Measurements from ENCODE around the gene ITIH3.
A peak's percentile ranks its signal among the peaks of the same experiment; 100 is the strongest.

ITIH3 gene

DNA sequence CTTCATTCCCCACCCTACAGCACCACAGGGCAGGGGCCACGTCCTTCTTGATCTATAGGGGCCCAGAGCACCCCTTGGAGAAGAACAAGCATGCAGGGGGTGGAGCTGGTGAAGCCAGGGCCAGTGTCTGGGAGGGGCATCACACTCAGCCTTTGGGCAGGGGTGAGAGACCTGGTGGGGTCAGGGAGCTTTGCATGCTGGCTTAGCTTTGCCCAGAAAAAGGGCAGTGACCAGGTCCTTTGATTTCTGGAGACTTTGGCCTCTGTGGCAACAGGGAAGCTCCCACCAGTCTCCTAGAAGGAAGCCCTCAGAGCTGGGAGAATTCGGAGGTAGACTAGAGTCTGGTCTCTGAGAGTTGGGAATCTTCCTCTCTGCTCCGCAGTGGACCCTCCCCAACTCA, 34.9 kb downstream of the ITIH3 start:
- no peak for DNase-seq (ENCODE audit: low spot score)

DNA sequence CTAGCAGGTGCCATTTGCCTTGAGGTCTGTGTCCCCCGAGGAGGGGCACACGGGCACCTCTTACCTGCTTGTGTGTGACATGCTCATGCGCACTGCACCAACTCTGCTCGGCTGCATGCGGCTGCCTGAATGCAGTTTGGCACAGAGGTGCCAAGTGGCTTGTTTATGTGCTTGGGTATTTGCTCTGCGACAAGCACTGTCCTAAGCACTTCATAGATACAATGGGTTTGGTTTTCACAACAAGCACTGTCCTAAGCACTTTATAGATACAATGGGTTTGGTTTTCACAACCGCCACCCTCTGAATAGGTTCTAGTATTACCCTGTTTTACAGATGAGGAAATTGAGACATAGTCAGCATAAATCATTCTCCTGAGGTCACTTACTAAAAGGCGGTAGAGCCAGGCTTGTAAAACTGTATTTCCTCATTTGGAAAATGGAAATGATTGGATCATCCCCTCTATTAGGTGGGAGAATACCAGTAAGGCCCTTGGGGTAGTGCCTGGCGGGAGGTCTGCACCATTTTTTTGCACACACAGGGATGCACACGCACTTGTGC, 35.4 kb downstream of the ITIH3 start:
- no peak for DNase-seq (ENCODE audit: low spot score)

DNA sequence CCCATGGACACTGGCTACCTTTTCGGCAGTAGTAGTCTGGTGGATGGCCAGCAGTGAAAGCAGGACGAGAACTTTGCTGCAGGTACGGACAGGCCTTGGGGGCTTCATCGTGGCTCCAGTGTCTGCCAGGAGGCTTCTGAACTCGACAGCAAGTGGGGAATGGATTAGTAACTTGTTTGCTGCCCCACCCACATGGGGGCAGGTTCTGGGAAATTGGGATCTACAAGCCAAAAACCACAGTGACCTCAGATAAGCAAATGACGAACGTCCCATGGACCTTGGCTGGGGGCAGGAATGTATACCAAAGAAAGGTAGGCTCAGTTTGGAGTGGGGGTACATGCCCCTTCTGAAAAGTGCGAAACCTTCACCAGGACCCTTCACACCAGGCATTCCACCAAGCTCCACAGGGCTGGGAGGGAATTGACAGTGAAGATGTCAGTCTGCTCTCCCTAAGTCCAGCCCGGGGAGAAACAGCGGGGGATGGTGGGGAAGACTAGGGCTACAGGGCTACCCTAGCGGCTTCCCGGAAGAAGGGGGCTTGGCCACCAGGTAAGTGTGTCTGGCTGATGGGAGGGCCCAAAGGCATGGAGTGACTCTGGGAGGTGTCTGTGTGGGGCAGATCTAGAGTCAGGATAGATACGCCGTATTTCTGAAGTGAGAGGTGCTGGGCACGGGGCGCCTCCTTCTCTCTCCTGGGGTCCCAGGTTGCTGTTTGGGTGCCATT, 36.1 kb downstream of the ITIH3 start, which contains the start of gene ITIH4:
TSS of gene ITIH4 (minus strand) at position 138 of the 724 bp plus-strand sequence. CDS start at position 108, 30 bp downstream.
- DNase-seq (ENCODE audit: low spot score): no peak

DNA sequence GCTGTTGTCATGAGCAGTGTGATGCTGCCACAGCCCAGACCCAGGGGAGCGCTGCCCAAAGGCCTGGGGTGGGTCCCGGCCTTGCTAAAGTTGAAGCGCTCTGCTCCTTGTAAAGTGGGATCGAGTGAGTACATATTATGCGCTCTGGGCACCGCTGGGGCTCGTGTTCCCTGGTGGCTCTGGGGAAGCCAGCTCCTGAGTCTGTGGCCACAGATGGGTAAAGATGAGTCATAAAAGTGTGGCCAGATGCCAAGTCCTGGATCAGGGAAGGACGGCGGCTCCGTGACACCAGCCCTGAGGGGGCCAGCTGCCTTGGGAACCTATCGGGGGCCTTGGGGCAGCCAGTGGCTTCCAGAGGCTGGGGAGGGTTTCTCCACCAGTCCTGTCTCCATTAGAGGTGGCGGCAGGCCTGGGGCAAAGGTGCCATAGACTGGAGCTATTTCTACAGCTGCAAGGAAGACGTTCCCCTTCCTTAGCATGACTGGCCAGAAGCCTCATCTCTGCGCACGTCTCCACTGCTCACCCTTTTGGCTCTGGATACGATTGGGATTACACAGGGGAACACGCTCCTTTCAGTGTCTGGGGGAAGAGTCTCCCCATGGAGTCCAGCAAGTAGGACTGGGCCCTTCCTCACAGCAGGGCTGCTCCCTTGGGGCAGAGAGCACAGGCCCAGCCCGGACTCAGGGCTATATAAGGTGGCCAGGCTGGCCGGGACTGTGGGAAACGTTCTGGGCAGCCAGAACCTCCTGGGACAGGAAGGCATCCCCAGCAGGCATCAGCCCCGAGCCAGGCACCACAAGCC, 37.1 kb downstream of the ITIH3 start:
- DNase-seq (ENCODE audit: low spot score): no peak

DNA sequence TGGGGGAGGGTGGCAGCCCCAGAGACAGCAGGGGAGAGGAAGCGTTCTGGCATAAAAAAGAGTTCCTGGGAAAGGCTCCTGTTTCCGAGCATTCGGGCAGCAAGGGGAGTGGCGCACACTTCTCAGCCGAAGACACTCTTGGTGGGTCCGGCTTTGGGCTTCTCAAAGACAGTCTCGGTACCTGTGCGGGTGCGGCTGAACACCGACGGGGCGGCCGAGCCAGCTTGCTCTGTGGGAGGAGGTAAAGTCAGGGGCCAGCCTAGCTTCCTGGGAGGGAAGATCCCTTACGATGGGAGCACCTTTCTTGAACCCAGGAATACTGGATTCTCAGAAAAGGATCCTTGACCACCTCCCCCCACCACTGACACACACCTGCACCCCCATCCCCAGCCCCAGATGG, 38.6 kb downstream of the ITIH3 start:
- DNase-seq (ENCODE audit: low spot score): no peak

DNA sequence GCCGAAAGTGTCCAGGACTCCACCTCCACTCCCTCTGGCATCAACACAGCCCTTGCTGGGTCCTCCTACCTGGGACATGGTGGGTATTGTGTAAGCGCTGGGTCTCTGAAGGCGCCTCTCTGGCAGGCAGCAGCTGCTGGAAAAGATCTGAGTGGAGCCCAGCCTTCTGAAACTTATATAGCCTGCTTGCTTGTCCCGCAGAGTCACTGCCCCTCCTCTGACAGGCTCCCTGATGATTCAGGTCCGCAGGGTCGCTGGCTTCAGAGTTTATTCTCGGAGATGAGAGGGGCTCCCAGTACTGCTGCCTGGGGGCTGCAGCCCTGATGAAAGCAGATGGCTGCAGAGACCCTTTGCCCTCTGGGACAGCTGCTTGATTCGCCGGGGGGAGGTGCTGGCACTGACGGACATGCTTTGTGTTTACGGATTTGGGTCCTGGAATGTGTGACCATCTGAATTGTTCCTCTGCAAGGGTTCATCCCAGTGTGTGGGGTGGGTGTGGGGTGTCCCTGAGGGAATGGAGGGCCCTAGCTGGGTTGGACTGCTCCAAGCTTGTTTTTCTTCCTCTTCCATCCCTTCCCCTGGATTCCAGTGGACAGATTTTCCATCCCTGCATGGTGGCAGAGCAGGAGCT, 40.4 kb downstream of the ITIH3 start, which contains the start of gene MUSTN1:
TSS of gene MUSTN1 (minus strand) at position 149 of the 631 bp plus-strand sequence. CDS start at position 78, 71 bp downstream.
- DNase-seq (ENCODE audit: low spot score): no peak

DNA sequence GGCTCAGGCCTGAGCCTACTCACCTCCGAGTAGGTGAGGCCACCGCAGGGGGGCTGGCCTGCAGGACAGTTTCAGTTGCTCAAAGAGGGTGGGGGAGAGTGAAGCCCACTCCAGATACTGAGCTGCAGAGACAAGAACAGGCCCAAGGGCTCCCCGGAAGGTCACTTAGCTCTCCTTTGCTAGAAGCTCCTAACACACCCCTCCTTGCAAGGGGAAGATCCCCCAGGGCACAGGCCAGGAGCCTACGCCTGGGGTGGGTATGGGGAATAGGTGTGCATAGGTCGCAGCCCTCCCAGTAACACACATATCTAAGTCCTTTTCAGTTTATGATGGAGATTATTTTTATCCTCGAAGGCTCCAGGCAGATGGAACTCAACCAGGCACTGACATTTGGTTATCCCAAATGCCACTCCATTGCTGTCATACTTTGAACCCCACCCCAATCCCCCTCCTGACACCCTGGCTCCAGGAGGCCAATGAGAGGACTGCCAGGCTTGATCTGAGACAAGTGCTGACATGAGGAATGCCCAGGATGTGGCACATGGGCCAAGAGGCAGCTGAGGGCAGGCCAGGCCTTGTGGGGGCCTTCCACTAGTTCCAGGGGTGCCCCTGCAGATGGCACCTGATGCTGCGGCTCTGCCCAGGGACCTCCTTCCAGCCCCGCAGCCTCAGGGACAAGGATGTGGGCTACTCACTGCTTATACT, 41.3 kb downstream of the ITIH3 start:
- no peak for DNase-seq (ENCODE audit: low spot score)

DNA sequence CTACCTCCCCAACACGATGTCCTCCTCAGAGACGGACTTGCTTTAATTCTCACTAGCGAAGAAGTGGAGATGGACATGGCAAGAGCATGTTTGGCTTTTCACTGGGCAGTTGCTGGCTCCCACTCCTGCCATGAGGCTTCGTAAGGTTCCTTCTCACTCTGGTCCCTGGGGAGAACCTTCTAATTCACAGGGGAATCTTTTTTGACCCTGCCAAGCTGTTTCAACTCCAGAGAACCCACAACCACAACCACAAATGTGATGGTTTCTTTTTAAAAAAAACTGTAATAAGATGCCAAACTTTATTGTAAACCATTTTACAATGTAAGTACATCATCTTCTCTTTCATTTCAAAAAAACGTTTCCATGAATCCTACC, 41.9 kb downstream of the ITIH3 start:
- DNase-seq (ENCODE audit: low spot score): no peak

DNA sequence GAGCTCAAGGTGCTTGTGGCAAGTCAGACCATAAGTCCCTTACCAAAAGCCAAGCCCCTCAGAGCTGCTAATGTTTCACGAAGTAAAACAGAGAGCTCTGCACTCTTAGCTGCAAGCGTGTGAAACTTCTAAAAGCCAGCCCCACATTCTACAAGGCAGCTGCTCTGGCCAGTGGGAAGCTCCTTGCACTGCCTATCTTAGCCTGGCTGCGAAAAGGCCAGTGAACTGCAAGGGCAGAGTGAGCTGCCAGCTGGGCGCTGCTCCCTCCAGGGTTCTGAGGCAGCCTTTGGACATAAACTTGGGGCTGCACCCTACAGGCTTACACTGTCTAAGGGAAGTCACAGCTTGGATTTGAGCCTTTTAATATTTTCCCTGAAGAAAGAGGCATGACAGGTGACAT, 42.4 kb downstream of the ITIH3 start:
- no peak for DNase-seq (ENCODE audit: low spot score)

DNA sequence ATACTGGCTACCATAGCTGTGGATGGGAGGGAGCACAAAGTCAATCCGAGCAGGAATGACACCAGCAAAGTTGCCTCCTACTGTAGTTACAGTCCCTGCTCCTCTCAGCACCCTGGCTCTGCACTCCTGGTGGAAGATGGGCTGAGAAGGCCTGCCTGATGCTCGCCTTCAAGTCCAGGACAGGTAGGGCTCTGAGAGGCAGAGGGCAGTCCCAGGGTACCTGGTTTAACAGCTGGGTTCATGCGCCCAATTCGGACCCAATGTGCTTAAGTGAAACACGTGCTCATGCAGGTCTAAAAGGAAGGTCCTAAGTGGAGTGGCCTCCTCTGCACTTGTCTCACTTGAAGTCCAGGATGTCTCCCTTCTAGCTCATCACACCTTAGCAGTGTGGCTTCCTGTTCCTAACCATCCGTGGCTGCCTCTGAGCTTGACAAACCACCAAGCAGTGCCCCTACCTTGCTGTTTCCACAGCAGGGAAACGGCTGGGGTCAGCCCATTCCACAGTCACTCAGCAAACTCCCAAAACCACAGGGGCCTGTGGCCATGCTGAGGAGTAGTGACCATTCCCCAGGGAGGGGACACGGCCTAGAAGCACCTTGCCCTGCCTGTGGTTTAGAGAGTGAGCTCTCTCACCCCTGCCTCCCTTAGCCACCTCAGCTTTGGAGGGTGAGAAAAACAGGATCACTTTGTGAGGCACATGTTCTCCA, 44.1 kb downstream of the ITIH3 start:
- DNase-seq (ENCODE audit: low spot score): no peak

DNA sequence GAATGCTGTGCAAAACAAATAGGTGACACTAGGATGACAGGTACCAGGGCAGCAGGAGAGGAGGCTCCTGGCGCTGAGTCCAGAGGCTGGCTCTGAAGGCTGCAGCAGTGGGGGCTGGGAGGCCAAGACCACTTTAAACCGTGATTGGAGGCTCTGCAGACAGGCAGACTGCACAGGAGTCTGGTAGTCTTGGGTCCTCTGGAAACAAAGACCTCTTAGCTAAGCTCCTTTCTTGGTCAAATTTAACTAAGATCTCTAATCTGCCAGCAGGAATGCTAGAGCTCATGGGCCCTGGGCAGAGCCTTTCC, 44.6 kb downstream of the ITIH3 start:
- no peak for DNase-seq (ENCODE audit: low spot score)

DNA sequence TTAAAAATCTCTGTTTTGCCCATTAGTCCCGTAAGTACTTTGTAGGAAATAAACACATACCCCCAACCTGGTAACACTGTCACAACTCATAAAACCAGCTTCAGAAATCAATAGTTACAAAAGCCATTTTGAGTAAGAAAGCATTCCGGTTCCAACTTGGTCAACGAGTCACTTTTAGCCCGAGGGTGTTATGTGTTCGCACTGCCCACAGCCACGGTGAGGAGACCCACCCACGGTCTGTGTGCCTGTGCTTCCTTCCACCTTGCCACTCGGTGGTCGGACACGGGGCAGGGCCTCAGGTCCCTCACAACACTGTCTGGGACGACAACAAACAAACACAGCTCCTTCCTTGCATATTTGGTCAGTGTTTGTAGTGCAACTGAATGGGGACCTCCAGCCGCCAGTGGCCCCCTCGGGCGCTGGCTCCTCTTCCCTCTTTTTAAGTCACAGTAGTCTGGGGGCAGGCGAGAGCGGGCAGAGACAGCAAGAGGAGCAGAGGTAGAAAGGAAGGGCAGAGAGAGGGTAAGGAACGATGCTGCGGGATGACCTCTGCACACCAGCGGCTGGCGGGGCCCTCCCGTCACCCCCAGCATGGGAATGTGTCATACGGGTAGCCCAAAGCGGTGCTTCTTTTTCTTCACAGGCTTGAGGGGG, 45.4 kb downstream of the ITIH3 start:
- DNase-seq (ENCODE audit: low spot score): no peak

DNA sequence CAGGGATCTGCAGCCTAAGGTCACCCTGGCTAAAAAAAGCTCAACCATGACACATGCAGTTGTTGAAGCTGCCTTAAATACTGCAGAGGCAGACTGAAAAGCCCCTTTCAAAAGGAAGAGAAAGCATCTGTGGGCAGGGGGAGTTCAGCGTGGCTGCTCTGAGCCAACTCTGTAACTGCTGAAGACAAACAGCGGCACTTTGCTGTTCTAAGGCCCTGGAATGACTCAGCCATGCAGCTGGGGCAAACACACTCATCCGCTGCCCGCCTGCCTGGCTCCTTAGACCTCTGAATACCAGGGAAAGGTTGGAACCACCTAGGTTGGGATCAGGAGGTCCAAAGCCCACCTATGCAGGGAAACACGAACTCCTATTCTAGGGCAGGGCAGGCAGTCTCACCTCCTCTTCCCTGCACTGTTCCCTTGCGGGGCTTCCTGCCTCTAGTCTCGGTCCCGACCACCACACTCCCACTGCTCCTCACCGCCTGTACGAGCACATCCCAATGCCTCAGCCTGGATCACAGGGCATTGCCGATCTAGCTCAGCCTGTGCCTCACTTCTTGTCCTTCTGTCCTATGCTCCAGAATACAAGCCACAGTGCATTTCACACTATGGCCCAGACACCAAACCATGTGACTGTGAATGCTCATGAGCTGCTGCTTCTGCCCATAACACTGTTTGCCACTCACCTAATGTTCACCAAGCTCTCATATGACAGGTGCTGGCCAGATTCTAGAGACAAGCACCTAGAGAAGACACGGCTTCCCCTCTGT, 46.8 kb downstream of the ITIH3 start:
- no peak for DNase-seq (ENCODE audit: low spot score)

DNA sequence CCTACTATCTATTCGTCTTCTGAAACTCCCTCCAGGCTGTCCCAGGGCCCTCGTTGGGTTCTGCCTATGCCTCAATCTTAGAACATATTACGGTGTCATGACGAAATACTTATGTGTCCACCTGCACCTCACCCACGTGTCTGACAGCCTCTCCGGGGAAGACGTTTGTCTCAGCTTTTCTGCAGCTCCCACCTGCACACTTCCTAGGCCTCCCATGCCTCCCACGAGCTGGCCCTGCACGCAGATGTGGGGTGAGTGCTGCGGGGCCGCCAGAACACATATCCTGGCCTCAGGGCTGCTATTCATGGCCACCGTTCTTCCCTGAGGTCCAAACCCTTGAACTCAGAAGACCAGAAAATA, 47.4 kb downstream of the ITIH3 start:
- DNase-seq (ENCODE audit: low spot score): no peak

DNA sequence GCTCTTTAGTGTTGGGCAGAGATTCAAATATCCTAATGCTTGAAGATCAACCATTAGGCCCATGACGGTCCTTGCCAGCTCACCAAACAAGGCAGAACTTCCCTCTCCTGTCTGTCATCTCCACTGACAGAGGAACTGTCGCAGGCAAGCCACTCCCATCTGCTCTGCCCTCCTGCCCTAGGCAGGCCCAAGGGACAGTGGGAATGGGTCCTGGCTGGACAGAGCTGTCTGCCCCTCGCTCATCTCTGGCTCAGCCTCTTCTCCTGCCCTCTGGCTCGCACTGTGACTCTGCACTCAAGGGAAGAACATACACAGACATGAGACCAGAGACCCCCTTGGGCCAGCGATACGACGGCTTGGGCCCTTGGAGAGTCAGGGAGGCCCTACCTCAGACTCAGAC, 47.8 kb downstream of the ITIH3 start:
- DNase-seq (ENCODE audit: low spot score): no peak

DNA sequence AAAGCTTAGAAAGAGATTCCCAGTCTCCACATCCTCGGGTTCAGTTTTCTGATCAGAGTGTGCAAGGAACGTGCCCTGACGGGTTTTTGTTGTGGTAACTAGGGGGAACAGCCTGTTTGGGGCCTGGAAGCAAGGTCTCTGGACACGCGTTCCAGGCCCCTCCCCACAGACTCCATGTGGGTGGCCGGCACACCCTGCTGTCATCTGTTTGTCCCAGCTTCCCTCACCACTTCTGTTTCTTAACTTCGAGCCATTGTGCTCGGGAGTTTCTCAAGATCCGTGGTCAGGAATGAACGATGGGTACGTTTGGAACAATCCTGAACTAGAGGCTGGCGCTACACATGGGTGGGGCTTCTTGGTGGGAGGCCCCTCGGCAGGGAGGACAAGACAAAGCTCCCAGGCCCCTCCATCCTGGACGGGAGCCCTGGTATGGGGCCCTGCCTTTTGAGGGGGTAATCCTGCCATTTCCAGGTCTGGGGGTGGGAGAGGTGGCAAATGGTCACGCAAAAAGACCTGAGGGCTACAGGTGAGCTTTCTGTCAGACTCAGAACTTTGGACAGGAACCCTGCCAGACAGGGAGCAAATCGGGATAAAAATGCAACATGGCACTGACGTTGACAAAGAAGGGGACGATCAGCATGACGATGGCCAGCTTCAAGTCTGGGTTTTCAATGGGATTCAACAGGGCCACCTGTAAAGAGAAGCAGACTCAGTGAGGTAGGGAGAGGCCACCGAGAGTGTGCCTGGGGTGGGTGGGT, 48.7 kb downstream of the ITIH3 start:
- DNase-seq (ENCODE audit: low spot score): no peak

DNA sequence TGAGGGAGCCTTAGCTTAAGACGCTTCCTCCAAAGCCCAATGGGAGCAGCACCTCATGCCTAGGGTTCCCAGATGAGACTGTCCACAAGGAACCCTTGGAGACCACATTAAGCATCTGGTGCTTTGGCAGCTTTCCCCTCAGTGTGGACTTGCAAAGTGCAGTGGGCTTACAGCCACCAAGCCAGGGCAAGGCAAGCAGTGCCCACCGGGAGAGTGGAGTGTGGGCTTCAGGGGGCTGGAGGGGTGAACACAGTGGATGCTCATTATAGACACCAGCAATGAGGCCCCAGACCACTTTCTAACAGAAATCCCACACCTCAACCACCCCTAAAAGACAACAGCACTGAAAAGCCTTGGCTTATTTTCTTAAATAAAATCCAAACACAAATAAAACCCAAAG, 49.3 kb downstream of the ITIH3 start:
- DNase-seq (ENCODE audit: low spot score): no peak

DNA sequence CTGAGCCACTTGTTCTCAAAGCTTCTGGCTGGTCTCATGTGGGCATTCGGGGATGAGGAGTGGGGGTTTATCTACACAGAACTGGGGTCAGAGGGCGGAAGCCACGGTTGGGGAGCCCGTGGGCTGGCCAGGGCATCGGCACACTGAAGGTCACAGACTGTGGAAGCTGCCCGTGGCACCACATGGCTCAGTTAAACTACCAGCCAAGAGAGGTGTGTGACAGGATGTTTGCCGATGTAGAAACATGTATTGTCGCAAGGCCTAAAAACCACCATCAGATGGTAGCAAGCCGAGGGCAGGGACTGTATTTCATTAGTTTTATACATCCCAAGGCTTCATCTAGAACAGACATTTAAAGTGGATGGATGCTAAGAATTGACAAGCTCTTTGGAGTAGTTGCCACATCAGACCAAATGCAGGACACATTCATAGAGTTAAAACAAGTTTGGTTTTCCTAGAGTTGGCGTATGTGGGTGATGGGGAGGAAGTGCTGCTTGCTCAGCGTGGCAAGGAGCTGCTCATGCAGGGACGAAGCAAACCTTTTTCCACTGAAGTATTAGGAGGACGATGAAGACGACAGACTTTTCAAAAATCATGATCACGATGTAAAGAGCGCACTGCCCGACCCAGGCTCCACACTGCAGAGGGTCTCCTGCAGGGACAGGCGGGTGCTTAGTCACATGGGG, 49.8 kb downstream of the ITIH3 start:
- DNase-seq (ENCODE audit: low spot score): no peak

DNA sequence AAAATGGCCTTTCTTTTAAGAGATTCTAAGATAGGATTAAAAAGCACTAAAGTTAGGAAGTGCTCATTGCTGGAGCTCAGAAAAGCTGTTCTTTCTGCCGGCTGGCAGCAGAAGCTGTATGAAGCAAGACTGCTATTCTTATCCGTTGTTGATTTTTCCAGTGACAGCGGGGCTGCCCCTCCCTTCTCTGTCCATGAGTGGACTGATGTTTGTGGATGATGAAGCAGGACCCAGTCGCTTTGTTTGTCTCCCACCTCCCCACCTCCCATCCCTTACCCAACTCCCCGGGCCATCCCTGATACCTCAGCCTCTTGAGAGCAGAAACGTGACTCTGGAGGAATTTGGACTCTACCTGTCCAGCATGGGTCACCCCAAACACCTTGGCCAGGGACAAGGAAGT, 50.6 kb downstream of the ITIH3 start:
- DNase-seq (ENCODE audit: low spot score): peak; percentile 56

Data from pons (tissue), 1 donor.